ENCODE measurements around the gene ERGIC3.

DNA sequence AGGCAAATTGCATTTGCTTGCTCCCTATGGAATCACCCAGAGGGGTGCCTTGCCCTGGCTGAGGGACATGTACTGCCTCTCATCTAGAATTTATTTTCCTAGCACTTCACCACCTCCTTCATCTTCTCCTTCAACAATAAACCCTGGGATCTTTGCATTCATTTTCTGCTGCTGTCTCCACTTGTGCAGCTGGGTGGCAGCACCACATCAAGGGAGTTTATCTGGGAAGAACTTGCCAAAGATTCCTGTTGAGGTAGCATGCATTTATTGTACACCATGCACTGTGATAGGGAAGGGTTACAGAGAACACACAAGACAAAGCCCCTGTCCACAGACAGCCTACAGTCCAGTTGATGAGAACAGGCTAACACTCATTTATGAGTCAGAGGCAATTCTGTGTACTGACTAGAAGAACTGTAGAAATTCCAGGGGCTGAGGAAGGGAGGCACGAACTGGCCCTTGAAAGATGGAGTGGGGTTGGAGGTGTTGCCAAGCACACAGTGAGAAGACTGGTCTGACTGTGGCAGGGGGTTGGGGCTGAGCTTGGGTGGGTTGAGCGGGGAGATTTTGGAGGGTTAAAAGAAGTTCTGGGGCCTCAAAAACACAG lies 30.0 kb upstream of the ERGIC3 start:
- TF ChIP-seq, protein P1, sequence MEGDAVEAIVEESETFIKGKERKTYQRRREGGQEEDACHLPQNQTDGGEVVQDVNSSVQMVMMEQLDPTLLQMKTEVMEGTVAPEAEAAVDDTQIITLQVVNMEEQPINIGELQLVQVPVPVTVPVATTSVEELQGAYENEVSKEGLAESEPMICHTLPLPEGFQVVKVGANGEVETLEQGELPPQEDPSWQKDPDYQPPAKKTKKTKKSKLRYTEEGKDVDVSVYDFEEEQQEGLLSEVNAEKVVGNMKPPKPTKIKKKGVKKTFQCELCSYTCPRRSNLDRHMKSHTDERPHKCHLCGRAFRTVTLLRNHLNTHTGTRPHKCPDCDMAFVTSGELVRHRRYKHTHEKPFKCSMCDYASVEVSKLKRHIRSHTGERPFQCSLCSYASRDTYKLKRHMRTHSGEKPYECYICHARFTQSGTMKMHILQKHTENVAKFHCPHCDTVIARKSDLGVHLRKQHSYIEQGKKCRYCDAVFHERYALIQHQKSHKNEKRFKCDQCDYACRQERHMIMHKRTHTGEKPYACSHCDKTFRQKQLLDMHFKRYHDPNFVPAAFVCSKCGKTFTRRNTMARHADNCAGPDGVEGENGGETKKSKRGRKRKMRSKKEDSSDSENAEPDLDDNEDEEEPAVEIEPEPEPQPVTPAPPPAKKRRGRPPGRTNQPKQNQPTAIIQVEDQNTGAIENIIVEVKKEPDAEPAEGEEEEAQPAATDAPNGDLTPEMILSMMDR (IDR thresholded peaks at IDR 0.05) = peak in 3 of 4 experiments; percentile 34 to 55 (median 53)
- no peak for TF ChIP-seq POLR2A (IDR thresholded peaks at IDR 0.05)

All from gastroesophageal sphincter (tissue), 3 donors.